Measurements from ENCODE around the gene TRIM31.

Gene TRIM31

GRCh38 chr6:30053682-30054081 is 59.2 kb downstream of the TRIM31 start:
- no peak for TF ChIP-seq CTCF (IDR thresholded peaks at IDR 0.05; ENCODE audit: low read length, missing control alignments)
- H3K4me3 ChIP-seq (replicated peaks; ENCODE audit: low read depth, low read length) = no peak overlapping the region
- no peak for DNase-seq (ENCODE audit: low read depth)

Data from fibroblast of pulmonary artery (primary cell).